ENCODE measurements around the gene PRODH.
"Not testable (repeated sequence)": the region's sequence is repeated elsewhere in the genome, so short reads cannot be mapped to it uniquely, and the experiment has no call there.

The PRODH gene

DNA sequence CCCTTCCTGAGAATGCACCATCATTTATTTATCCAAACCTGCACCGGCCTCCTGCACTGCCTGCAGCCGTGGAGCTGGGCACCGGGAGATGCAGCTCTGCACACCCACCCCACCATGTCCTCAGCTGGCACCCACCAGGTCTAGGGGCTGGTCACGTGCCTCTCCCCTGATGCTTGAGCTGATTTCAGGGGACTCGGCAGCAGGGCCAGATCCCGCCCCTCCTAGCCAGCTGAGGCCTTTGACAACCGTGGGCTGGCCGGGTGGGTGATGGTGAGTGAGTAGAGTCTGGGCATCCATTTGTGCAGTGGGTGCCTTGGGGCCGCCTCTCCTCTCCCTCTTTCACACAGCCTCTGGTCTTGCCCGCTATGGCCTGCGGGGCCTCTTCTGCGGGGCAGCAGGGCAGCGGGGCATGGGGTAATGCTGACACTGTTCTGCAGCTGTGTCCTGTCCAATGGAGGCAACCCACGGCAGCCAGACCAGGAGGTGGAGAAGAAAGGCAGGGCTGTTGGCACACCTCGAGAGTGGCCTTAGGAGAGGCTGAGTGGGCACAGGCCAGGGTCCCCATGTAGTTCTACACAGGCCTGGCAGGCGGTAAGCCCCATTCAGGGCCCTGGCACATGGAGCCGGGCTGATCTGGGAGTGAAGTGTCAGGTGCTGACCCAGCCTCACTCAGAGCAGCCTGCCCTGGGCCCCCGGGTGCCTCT is 38.5 kb upstream of the PRODH start:
- FAIRE-seq (no peak), DNase-seq (ENCODE audit: insufficient read length) (no peak)
- no peak for TF ChIP-seq TAF1 (IDR thresholded peaks at IDR 0.05; ENCODE audit: borderline replicate concordance, low read depth, low read length)
- no peak for TF ChIP-seq POLR2A (IDR thresholded peaks at IDR 0.05; ENCODE audit: low read depth, low read length)
- TF ChIP-seq POLR2AphosphoS5 (IDR thresholded peaks at IDR 0.05; ENCODE audit: low read depth, low read length): no peak

DNA sequence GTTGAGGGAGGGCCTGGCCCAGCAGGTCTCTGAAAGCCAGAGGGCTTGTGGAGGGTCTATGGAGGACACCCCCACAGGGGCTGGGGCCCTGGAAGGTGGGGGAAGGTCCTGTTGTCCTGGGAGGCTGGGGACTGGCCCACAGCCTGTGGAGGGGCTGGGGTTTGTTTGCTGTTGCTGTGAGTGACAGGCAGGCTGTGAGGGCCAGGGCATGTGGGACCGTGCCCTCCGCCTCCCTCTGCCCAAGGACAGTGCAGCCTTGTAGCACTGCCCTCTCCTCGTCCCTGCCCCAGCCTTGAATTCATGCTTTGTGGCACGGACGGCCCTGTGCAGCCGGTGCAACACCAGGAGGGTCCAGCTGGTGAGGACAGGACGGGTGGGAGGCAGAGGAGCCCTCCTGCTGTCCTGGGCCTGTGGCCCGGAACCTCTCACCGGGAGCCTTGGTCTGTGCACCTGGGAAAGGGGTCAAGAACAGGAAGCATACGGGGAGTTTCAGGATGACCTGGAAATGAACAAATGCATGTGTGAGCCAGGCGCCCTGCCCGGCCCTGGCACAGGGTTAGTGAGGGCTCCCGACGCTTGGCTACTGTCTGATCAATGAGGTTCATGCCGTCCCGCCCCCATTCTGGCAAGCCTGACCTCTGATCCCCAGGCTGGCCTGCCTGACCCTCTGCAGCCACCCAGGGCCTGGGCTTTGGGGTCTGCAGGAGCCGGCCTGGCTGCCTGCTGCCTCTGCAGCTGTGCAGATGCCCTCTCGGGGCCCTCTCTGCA is 37.4 kb upstream of the PRODH start:
- TF ChIP-seq POLR2AphosphoS5 (IDR thresholded peaks at IDR 0.05; ENCODE audit: low read depth, low read length) (no peak), POLR2A (IDR thresholded peaks at IDR 0.05; ENCODE audit: low read depth, low read length) (no peak), TAF1 (IDR thresholded peaks at IDR 0.05; ENCODE audit: borderline replicate concordance, low read depth, low read length) (no peak)
- FAIRE-seq (no peak), DNase-seq (ENCODE audit: insufficient read length) (no peak)

DNA sequence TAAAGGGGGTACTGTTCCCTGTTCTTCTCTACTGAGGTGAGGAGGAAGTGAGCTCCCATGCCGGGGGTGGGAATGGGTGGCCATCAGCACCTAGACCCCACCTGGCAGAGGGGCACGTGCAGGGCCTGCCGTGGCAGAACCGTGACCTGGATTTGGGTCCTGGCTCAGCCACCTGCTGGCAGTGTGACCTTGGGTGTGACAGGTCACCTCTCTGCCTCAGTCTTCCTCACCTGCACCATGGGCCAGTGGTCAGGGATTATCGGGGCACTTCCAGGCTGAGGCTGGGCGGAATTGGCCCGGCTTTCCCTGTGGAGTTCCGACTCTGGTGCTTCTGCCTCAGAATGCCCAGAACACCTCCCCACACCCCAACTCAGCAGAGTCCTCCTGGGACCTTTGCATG is 36.5 kb upstream of the PRODH start:
- not testable (repeated sequence) for FAIRE-seq; DNase-seq (ENCODE audit: insufficient read length)

DNA sequence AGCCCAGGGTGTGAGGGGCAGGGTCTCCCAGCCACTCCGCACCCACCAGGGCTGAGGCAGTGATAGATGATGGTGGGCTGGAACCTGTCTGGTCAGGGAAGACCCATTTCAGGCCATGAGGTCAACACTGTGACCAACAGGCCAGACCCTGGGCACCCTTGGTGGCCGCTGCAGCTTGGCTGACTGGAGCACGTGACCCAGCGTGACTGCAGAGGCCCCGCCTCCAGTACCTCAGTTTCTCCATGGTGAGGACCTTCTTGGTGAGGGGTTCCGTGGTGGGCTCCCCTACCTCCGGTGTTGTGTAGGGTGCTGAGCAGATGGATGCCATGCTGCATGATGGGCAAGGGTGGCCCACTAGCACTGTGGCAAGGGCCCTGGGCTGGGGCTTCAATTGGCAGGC is 35.9 kb upstream of the PRODH start:
- not testable (repeated sequence) for DNase-seq (ENCODE audit: insufficient read length); FAIRE-seq

DNA sequence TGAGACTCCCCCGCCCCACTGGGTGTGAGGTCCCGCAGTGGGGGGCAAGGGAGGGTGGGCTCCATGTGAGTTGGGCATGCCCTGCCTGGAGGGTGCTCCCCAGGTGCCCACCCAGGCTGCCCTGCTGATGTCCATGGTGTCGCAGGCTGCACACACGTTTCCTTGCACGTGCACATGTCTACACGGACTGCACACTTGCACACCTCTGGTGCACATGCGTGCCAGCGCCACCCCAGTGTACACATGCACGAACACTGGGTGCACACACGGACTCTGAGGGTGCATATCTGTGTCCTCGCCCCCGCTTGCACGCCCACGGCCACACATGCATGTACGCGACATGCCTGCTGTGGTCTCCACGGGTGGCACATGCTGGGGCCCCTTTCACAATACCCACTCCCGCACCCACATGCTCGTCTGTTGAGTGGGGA is 35.2 kb upstream of the PRODH start:
- no peak for FAIRE-seq
- DNase-seq (ENCODE audit: insufficient read length): no peak
- TF ChIP-seq POLR2A (IDR thresholded peaks at IDR 0.05; ENCODE audit: low read depth, low read length) (no peak), TAF1 (IDR thresholded peaks at IDR 0.05; ENCODE audit: borderline replicate concordance, low read depth, low read length) (no peak)

DNA sequence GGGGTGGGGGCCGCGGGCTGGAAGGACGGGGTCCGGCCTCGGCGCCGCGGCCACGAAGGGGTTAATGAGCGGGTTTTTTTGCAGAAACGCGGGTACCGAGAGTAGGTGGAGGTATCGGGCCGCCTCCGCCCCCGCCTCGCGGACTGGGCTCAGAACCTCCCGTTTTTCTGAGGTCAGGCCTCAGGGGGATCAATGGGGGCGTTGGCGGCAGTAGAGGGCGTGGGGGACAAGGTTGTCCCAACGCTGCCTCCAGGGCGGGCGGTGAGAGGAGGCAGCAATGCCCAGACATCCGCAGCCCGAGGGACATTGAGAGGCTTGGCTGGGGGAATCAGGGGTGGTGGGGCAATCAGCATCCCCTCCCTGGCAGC is 34.8 kb upstream of the PRODH start:
- FAIRE-seq (no peak), DNase-seq (ENCODE audit: insufficient read length) (no peak)
- TF ChIP-seq POLR2AphosphoS5 (IDR thresholded peaks at IDR 0.05; ENCODE audit: low read depth, low read length) (no peak), POLR2A (IDR thresholded peaks at IDR 0.05; ENCODE audit: low read depth, low read length) (no peak), TAF1 (IDR thresholded peaks at IDR 0.05; ENCODE audit: borderline replicate concordance, low read depth, low read length) (no peak)

DNA sequence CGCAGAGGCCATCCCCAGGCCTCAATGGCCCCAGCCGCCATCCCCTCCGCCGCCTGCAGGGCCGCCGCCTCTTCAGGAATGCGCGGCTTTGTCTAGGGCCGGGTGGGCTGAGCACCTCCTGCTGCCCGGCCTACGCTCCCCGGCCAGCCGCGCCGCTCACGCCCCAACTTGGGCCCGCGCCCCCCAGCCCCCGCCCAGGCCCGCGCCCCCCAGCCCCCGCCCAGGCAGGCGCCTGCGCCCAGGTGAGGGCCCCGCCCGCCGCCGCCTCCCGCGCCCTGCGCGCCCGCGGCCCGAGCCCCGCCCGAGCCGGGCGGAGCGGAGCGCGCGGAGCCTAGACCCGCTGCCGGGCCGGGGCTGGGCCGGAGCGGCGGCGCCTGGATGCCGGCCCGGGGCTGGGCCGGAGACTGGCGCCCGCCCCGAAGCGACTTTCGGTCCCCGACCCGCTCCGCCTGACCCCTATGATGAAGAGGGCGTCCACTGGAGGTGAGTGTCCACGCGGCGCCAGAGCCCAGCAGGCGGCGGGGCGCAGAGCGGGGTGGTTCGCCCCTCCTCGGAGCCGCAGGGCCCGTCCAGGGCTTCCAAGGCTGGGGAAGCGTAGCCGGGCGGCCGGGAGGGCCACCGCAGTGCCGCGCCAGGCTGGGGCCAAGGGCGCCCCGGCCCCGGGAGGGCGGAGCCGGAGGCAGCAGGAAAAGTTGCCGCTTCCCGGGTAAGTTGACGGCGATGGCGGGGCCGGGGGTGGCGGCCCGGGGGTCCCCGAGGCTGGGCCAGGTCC is 34.3 kb upstream of the PRODH start:
- FAIRE-seq (no peak), DNase-seq (ENCODE audit: insufficient read length) (no peak)

DNA sequence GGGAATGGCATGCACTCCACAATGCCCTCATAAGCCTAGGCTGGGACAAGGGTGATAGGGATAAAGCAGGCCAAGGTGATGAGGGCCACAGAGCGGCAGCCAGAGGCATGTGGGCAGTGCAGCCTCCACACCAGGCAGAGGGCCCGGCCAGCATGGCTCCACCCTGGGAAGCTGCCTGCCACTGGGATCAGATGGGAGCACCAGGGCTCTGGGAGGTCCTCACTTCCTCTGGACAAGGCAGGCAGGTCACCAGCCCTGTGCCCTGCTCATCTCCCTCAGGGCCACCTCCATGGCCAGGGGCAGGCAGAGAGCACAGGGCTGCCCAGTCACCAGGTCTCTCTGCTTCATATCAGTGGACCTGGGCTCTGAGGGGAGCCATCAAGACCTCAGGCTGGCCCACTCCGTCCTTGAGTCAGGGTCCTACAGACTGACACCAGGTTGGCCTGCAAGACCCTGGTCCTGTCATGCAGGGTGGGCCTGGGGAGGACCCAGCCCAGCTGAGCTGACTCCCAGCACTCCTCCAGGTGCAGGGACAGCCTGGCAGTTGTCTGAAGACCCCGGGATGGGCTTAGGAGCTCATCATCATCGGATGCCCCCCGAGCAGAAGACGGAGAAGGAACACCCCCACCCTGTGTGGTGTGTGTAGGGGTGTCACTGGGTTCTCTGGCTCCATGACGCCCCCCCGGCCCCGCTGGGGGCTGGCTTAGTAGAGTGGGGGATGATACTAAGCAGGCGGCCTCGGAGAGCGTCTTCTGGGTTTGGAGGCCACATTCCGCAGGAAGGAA is 33.3 kb upstream of the PRODH start:
- DNase-seq (ENCODE audit: insufficient read length); FAIRE-seq: not testable (repeated sequence)

More for the DNA sequence above, 34.3 kb upstream of the PRODH start:
- TF ChIP-seq POLR2AphosphoS5 (IDR thresholded peaks at IDR 0.05; ENCODE audit: low read depth, low read length) (no peak), POLR2A (IDR thresholded peaks at IDR 0.05; ENCODE audit: low read depth, low read length) (no peak), TAF1 (IDR thresholded peaks at IDR 0.05; ENCODE audit: borderline replicate concordance, low read depth, low read length) (no peak)

DNA sequence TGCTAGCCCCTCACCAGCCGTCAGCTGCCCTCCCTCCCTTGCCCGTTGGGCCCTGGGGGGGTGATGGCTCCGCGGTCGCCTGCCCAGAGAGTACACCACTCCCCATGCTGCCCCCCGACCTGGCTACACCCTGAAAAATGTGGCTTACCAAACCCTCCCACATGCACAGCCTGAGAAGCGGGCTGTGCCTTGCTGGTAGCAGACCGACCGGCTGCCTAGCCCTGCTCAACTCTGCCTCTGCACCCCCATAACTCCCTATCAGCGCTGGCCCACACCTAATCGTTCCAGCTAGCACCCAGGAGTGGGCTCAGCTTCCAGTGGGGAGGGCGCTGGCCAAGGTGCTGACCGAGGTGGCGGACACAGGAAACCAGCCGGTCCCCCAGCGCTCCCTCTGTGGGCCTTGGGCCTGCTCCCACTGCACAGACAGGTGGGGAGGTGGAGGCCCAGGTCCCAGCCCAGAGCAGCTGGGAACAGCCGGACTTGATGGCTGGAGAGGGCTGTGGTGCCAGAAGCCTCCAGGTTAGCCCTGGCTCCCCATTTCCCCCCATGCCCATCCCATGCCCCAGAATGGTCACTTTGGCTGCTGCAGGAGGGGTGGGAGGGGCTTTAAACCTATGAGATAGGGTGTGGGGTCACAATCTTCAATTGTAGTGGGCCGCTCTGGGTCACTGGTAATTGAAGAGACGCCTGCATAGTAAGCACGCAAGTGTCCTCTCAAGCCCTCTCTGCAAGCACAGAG is 32.1 kb upstream of the PRODH start:
- FAIRE-seq (no peak), DNase-seq (ENCODE audit: insufficient read length) (no peak)
- TF ChIP-seq POLR2AphosphoS5 (IDR thresholded peaks at IDR 0.05; ENCODE audit: low read depth, low read length) (no peak), POLR2A (IDR thresholded peaks at IDR 0.05; ENCODE audit: low read depth, low read length) (no peak), TAF1 (IDR thresholded peaks at IDR 0.05; ENCODE audit: borderline replicate concordance, low read depth, low read length) (no peak)

DNA sequence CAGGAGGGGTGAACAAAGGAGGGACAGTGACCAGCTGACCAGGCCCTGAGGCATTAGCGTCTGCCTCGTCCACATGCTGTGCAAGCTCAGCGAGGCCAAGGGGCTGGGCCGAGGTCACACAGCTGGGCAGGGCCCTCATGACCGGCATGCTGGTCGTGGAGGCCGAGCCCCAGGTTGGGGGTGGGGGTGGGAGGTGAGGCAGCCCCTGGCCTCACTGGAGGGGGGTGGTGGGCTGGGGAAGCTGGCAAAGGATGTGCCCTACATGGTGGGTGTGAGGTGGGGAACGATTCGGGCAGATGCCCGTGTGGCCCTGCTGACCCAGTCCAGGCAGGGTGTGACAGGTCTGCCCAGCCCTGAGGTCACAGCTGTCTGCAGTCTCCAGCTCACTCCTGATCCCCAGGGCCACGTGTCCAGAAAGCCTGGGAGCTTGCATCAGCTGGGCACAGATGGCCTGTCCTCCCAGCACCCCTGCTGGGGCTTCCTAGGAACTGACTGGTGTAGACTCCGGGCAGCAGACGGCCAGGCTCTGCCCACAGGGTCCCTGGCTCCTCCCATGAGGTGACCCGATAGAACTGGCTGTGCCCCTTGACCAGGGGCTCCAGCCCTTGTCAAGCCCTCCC is 31.4 kb upstream of the PRODH start:
- FAIRE-seq; DNase-seq (ENCODE audit: insufficient read length): not testable (repeated sequence)

DNA sequence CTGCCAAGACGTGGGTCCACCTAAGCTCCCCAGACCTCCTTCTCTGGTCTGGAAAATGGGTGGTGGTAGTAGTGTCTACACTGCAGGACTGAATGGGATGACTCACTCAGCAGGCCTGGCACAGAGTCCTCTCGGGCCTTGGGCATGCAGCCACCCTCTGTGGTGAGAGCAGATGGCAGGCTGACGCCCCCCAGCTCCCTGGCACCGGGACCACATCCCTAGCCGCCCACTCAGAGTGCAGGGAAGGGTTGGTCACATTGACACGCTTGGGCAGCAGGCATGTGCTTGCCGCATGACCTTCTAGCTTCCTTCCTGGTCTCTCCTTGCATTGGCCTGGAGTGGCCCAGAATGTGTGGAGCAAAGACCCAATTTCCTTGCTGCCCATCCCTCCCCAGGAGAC is 30.7 kb upstream of the PRODH start:
- TF ChIP-seq TAF1 (IDR thresholded peaks at IDR 0.05; ENCODE audit: borderline replicate concordance, low read depth, low read length): no peak
- TF ChIP-seq POLR2A (IDR thresholded peaks at IDR 0.05; ENCODE audit: low read depth, low read length): no peak
- TF ChIP-seq POLR2AphosphoS5 (IDR thresholded peaks at IDR 0.05; ENCODE audit: low read depth, low read length): no peak
- DNase-seq (ENCODE audit: insufficient read length) (no peak), FAIRE-seq (no peak)

All from GM12892 (cell line).